NOMO-1 treated with dmso at 0.1 percent for 144 hours (cell line): Measurements from ENCODE around the gene KRTAP3-1.
"Not testable (repeated sequence)": the region's sequence is repeated elsewhere in the genome, so short reads cannot be mapped to it uniquely, and the experiment has no call there.

Experiments used
- DNase-seq: peaks from one replicate; lab custom pipeline; 2025; ENCODE audit not compliant: unreplicated experiment; lab: John Stamatoyannopoulos, UW

Gene KRTAP3-1

DNA sequence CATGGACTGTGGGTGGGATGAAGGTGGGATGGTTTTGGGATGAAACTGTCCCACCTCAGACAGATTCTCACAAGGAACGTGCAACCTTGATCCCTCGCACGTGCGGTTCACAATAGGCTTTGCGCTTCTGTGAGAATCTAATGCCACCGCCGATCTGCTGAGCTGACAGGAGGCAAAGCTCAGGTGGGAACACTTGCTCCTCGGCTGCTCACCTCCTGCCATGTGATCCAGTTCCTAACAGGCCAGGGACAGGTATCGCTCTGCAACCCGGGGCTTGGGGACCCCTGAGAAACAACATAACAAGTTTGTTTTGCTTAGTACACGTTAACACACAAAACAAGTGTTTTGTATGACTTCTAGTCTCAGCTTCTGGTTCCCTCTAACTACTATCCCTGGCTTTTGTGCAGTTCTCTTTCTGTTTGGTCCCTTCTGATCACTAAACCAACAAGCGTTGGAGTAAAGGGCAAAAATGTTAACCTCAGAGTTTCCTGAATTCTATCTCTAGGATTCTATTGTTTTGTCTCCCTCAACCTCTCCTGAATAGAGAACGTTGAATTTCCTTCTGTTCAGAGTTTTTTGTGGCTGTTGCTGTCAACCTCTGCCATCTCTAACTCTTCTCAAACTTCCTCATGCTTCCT is 7.8 kb upstream of the KRTAP3-1 start:
- DNase-seq: no peak

GRCh38 chr17:41015454-41015853 is 6.5 kb upstream of the KRTAP3-1 start:
- no peak for DNase-seq

DNA sequence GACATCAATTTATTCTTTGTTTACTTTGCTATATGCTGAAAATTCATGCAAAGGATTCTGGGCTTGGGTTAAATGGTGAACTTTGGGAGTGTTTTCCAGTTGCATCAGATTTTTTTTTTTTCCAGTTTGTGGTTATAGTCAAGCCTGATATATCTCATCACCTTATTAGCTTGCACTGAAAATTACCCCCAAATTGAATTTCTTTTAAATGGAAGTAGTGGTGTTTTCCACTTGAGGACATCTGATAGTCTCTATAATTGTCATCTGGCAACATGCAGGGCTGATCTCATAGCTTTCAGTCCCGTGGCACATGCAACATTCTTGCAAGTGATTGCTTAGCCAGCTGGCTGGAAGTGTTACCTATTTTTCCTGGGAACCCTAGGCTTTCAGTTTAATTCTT is 4.7 kb upstream of the KRTAP3-1 start:
- no peak for DNase-seq

DNA sequence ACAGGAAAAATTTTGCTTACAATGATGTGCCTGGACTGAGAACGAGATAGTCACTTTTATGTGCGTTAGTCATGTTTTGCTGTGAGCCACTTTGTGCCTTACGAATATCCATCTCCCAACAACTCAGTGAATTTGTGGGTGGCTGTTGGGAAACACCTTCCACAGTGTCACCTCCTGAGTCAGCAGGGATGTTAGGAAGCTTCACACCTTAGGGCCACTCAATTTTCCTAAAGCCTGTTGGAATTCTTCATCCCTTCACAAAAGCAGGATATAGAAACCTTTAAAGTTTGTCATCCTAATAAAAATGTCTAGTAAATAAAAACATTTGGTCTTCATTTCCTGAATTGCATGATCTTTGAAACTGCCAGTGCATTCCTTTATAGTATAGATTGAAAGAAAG is 4.3 kb upstream of the KRTAP3-1 start:
- no peak for DNase-seq

DNA sequence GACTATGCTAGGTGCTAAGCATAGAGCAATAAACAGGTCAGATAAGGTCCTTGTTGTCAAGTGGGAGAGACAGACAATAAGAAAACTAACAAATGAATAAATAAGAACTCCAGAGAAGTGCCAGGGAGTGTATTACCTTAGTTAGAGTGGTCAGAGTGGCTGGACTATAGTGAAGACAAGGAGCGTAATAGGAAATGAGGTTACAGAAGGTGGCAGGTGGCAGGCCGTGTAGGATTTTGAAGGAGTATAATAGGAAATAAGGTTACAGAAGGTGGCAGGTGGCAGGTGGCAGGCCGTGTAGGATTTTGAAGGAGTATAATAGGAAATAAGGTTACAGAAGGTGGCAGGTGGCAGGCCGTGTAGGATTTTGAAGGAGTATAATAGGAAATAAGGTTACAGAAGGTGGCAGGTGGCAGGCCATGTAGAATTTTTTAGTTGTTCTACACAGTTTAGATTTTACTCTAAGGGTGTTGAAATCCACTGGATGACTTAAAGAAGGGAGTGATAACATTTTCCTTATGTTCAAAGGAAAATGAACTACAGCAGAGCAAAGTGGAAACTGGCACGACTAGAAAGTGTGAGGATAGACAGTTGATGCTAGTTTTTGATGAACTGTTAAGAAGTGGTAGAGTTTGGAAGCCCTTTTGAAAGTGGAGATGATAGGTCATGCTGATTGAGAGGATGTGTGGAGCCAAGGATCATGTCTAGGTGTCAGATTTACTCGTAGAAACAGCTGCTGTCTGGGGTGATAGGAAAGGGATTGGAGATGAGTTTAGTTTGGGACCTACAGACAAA is 3.6 kb upstream of the KRTAP3-1 start:
- DNase-seq: no peak

GRCh38 chr17:41010441-41010840 is 1.5 kb upstream of the KRTAP3-1 start:
- DNase-seq: no peak

- DNase-seq: no peak
Measured at GRCh38 chr17:41009936-41010335, 1.0 kb upstream of the KRTAP3-1 start.

GRCh38 chr17:41009301-41009760 is 403 bp upstream of the KRTAP3-1 start:
- no peak for DNase-seq

DNA sequence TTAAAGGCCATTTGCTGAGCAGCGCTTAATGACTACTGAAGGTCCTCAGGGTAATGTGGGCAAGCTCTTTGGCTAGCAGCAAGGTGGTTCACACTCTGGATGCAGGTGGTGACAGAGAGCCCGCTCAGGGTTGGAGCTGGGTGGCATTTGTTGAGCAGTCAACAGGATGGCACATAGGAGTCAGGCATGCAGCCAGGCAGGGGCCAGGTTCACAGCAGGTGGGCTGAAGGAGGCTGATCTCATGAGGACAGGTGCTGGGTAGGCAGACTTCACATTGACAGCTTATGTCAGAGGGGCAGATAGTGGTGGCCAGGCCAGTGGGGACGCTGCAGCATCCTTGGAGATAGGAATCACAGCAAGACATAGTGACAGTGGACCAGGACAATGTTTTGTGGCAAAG is 4.5 kb downstream of the KRTAP3-1 start:
- no peak for DNase-seq

DNA sequence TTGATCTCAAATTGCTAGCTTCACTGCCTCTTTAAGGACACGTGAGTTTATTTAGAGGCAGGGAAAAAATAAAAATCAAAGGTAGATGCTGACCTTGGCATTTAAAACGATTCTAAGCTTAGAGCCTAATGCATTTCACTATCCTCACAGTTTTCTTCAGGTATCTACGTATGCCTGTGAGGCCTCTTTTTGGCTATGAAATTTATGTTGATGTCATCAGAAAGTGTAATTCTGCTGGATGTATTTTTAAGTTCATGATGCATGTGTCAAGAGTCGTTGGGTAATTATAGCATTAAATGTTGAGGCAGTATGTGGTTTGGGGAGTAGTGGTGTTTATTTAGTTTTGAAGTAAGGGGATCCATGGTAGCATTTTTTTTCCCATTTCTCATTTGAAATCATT is 5.0 kb downstream of the KRTAP3-1 start:
- no peak for DNase-seq

DNA sequence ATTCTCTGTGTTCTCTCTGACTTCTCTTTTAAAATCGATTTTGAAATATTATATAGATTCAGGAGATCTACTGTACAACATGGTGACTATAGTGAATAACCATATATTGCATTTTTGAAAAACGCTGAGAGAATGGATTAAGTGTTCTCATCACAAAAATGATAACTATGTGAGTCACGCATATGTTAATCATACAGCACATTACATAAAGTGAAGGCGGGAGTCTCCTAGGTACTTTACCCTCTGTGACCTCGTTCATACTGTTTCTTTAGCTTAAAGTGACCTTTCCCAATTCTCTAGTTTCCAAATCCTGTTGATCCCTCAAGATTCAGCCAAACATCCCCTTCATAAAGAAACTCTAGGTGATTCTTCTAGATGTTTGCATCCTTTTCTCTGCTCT is 6.1 kb downstream of the KRTAP3-1 start:
- DNase-seq: no peak

DNA sequence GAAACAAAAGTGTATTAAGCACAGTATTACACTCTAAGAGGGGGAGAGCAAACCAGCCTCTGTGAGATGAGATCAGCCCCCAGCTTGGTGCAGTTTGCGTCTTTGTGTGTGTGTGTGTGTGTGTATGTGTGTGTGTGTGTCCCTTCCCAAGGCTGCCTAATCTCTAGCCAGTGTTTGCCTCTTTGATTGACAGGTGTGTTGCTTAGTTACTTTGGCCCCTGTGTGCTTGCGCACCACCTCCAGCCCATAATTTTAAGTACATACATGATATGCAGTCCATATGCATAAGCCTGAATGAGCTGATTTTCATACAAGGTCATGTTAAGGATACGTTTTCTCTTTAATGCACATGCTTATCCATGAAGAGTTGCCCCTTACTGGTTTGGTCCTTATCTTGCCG is 7.1 kb downstream of the KRTAP3-1 start:
- no peak for DNase-seq

DNA sequence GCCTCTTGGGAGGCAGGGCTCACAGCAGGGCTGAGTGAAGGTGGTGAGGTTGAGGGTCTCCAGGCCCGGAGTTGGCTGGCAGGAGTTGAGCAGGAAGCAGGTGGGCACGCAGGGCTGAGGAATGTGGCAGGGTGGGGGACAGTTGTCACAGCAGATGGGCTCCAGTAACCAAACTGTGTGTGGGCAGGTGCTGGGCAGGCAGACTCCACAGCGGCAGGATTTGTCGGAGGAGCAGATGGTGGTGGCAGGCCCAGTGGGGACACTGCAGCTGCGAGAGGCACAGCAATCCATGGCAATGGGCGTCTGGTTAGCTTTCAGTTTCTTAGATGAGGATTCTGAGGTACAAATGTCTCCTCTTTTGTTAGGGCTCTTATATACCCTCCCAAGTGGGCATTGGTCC is 9.4 kb downstream of the KRTAP3-1 start, which contains the start of gene KRTAP3-2:
Gene KRTAP3-2, minus strand, starts transcription at position 344 of the 400 bp plus-strand sequence. Its CDS starts 53 bp downstream, at position 291.
- DNase-seq: not testable (repeated sequence)

- no peak for DNase-seq
Measured at GRCh38 chr17:40997361-40997760, 11.6 kb downstream of the KRTAP3-1 start.

DNA sequence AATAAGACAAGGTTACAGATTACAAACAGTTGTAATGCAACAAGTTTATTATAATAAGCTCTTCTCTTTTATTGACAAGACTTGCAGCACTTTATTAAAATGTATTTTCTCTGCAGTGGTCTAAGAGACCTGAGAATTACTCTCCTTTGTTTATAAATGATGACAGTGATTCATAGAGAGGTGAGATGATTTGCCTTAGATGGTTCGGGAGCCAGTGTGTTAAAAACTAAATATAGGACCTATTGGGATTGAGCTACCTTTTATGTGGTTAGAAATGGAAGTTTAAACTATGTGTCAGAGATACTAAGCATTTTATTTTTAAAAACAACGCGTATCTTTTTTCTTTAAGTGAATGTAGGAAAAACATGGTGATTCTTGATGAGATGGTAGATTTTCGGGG is 12.1 kb downstream of the KRTAP3-1 start:
- no peak for DNase-seq

- DNase-seq: no peak
Measured at GRCh38 chr17:40995116-40995515, 13.8 kb downstream of the KRTAP3-1 start.

DNA sequence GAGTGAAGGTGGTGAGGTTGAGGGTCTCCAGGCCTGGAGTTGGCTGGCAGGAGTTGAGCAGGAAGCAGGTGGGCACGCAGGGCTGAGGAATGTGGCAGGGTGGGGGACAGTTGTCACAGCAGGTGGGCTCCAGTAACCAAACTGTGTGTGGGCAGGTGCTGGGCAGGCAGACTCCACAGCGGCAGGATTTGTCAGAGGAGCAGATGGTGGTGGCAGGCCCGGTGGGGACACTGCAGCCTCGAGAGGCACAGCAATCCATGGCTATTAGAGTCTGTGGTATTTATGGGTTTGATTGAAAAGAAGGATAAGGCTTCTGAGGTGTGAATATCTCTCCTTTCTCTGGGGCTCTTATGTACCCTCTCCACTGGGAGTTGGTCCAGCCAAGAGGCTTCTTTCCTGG is 15.1 kb downstream of the KRTAP3-1 start, which contains the start of gene KRTAP3-3:
Gene KRTAP3-3, minus strand, starts transcription at position 326 of the 400 bp plus-strand sequence. Its CDS starts 67 bp downstream, at position 259.
- no peak for DNase-seq

DNA sequence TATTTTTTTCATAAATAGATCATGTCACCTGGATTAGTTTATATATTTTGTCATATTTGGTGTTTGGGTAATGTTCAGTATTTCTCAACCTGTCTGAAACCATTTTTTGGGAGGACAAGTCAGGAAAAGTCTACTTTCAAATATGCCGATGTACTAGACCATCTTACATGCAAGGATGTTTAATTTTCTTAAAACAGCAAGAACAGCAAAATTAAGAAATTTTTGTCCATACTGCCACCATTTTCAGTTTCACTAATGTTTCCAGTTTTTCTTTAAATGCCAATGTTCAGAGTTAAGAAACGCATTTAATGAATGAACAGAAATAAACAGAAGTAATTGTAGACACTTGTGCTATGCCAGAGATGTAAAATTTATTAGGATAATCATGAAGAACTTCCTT is 15.8 kb downstream of the KRTAP3-1 start:
- no peak for DNase-seq

GRCh38 chr17:40992666-40993065 is 16.3 kb downstream of the KRTAP3-1 start:
- DNase-seq: no peak

DNA sequence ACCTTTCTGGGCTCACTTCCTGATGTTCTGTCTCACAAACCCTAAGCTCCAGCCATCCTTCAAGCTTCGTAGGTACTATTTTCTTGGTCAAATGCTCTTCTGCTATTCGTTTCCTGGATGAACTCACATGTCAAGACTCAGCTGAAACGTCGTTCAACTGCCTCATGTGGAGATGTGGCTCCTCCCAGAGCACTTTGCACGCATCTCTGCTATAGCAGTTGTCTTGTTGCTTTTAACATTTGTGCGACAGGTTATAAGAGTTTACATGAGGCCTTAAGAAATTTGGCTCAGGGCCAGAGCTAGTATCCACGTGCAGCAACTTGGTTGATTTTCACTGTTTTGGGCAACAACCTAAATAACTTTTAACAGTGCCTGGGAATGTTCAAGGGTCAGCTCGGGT is 22.0 kb downstream of the KRTAP3-1 start:
- no peak for DNase-seq

- no peak for DNase-seq
Measured at GRCh38 chr17:40984226-40984625, 24.7 kb downstream of the KRTAP3-1 start, which contains the start of gene KRT40. TSS of gene KRT40 (minus strand) at chr17:40984326. CDS start at chr17:40984273, 53 bp downstream.

GRCh38 chr17:40981115-40981514 is 27.8 kb downstream of the KRTAP3-1 start:
- DNase-seq: no peak
